PC-9 (cell line): ENCODE results near the gene FARP1.

ENCODE experiments used
- EZH2 ChIP-seq: fragments of 200-600 bp; sonication (generic); IDR thresholded peaks from 2 replicates; pipeline ENCODE4 v1.8.0; 2017; ENCODE audit warnings: antibody characterized with exemption, low read depth
- TF ChIP-seq, protein P1 (sequence below): fragments of 200-600 bp; sonication (generic); conservative IDR thresholded peaks from 2 replicates; pipeline ENCODE4 v1.6.1; 2017; ENCODE audit warnings: mixed run types, antibody characterized with exemption, mild to moderate bottlenecking, moderate library complexity

DNA sequence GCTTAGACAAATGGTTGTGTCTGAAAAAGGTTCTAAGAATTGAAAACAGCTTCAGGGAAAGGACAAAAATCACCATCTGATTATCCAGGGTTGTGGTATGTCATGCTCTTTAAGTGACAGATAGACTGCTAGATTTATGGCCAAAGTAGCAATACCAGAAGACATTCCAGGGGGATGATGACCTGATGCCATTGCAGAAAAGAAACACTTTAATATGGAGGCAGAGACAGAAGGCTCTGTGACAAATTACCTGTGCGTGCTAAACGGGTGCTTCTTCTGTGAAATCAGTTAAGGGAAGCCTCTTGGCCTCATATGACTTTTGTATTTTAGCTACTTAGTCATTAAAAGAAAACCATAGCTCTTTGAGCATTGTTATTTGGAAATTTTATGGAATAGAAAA lies 178.5 kb downstream of the FARP1 start:
- TF ChIP-seq EZH2, result no peak
- TF ChIP-seq, protein P1, sequence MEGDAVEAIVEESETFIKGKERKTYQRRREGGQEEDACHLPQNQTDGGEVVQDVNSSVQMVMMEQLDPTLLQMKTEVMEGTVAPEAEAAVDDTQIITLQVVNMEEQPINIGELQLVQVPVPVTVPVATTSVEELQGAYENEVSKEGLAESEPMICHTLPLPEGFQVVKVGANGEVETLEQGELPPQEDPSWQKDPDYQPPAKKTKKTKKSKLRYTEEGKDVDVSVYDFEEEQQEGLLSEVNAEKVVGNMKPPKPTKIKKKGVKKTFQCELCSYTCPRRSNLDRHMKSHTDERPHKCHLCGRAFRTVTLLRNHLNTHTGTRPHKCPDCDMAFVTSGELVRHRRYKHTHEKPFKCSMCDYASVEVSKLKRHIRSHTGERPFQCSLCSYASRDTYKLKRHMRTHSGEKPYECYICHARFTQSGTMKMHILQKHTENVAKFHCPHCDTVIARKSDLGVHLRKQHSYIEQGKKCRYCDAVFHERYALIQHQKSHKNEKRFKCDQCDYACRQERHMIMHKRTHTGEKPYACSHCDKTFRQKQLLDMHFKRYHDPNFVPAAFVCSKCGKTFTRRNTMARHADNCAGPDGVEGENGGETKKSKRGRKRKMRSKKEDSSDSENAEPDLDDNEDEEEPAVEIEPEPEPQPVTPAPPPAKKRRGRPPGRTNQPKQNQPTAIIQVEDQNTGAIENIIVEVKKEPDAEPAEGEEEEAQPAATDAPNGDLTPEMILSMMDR, result no peak
